ENCODE data around the gene FRY. TPM values are rescaled to one million over a fixed set of nuclear protein-coding genes. Genes with fewer than 3 reads are reported as not detected.

The FRY gene
- total RNA-seq, 1 donor from 2014 or later: 88.8 TPM

DNA sequence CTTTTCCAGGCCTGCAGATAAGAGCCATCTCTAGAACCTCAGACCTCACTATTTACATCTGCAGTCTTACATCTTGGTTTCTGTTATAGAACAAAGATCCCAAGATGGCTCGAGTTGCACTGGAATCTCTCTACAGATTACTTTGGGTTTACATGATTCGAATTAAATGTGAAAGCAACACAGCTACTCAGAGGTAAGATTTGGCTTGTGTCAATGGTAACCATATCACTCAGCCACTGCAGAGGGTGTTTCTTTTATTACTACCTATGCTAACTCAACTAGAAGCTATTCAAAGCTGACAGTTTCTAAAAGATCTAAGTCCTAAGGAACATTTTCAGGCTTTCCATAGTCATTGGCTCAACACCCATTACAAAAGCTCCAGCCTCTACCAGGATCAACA, 115.6 kb downstream of the FRY start:
- DNase-seq (ENCODE audit: low spot score) (no peak), ATAC-seq (no peak)
- intact Hi-C loops (cut with DNase I): no loop called here

DNA sequence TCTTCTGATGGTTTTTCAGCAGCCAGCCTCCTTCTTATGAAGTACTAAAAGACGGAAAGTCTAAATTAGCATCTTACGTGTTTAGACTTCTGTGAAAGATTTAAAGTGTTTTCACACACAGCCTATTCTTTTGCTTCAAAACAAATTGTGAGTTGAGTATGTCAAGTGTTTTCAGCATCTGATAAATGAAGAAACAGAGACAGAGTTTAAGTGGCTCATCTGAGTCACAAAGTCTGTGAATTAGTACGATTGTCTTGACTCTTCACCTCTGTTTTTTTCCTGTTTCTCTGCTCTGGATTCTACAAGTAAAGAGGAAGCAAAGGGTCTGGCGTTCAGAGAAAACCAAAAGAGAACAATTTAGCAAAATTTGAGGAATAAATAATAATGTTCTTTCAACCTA, 116.4 kb downstream of the FRY start:
- no peak for ATAC-seq
- intact Hi-C loops (cut with DNase I): no loop called here
- DNase-seq (ENCODE audit: low spot score): no peak

DNA sequence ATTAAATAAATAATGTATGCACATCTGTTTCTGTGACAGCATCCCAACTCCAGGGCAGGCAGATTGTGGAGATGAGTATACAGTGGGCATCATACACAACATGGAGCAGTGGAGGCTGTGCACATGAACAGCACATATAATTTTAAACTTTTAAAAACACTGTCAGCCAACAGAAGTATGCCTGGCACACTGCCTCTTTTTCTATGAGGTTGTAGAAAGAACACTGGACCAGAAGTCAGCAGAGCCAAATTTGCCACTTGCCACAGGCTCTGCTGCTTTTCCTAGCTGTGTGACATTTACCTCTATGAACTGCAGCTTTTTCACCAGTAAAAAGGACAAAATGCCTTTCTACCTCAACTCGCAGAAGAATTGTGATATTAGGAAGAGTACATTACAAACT, 118.7 kb downstream of the FRY start:
- ATAC-seq (peak; percentile 60), DNase-seq (ENCODE audit: low spot score) (no peak)
- intact Hi-C loops (cut with DNase I): no loop called here

DNA sequence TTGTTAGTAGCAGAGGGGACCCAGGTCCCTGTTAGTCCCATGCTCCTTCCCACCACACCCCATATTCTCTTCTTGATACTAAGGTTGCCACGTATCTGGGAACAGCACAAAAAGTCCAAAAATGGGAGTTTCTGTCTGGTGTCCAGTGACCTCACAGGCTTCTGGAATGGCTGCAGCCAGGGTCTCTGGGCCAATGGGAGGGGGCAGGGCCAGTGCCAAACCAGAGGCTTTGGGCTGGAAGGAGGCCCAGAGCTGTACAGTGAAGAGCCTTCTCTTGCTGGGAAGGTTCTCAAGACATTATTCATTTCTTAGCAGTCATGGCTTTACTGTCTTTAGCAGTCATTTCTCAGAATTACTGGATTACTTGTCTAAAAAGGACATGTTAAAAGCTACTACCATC, 119.2 kb downstream of the FRY start:
- intact Hi-C loops (cut with DNase I): no loop called here
- peak; percentile 80 for DNase-seq (ENCODE audit: low spot score)
- ATAC-seq: peak; percentile 98

DNA sequence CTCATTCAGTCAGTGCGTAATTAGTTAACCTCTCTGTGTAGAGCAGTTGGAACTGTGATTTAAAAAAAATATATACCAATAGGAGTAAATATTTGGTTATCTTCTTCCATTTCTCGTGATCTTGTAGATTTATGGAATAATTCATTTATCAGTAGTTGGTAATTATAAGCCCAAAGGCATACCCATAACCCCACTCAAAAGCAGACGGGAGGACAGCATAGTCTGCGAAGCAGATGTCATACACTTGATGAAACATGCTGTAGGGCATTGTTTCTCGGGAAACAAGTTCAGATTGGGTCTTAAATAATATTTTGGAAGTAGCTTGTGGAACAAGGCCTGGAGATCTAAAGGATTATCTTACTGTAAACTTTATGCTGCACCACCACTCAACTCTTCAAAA, 119.7 kb downstream of the FRY start:
- ATAC-seq: no peak
- intact Hi-C loops (cut with DNase I): no loop called here
- DNase-seq (ENCODE audit: low spot score): no peak

DNA sequence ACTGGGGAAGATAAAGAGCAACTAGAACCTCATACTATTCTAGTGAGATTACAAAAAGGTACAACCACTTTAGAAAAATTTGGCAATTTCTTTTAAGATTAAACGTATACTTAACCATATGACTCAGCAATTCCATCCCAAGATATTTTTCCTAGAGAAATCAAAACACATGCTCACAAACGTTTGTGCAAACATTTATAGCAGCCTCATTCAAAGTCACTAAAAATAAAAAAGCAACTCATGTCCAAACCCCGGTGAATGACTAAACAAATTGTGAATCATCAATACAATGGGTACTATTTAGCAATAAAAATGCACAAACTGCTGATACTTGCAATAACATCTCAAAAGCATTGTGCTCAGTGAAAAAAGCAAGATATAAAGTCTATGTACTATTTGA, 121.5 kb downstream of the FRY start:
- intact Hi-C loops (cut with DNase I): no loop called here
- DNase-seq (ENCODE audit: low spot score) (no peak), ATAC-seq (no peak)

DNA sequence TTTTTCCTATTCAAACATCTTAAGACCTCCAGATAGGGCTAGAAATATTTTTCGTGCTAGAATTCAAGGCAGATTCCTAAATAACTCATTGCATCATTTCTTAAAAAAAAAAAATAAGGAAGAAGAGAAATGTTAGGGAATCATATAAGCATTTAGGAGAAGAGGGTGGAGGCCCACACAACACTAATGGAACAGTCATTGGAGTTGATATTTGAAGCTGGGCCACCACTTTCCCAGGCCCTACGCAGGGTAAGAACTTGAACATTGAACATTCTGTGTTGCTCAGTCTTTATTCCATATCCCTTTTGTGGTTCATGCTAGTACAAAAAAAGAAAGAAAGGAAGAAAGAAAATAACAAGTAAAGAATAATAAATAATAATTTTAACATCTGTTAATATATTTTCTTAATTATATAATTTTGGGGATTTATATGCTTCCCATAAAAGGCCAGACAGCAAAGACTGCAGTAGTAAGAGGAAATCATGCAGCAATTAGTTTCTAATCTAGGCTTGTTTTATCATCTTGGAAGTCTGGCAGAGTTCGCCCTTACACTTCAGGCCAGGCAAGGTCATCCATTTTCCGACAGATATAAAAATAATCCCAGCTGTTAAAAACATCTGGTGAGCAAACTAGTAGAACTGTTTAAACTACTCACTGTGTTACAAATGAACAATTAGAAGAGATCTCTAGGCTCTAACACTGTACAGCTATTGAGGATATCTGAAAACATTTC, 127.7 kb downstream of the FRY start:
- intact Hi-C loops (cut with DNase I): no loop called here
- ATAC-seq (peak; percentile 26), DNase-seq (ENCODE audit: low spot score) (no peak)

DNA sequence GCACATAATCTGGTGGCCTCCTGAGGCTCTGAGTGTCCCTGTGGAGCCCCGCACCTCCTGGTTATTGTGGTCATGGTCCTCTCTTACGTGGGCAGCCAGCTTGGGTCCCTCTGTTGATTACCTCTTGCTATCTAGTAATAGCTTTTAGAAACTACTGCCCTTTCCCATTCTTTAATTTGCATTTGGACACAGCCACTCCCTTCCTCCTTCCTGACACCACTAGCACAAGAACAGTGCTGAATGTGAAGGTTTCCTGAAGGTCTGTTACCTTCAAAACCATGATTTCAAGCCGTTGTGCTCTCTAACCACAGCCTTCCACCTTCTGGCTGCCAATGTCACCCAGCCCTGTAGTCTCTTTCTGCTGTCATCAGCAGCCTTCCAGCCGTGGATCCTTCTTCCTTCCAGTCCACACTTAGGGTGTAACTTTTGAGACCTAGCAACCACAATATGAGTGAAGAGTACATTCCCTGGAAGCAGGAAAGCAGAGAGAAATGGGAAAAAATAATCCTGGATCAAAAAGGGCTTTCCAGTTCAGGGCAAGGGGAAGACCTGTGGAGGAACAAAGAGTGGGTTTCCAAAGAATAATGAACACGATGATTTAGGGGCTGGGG, 130.9 kb downstream of the FRY start:
- DNase-seq (ENCODE audit: low spot score) (no peak), ATAC-seq (no peak)
- intact Hi-C loops (cut with DNase I): no loop called here

DNA sequence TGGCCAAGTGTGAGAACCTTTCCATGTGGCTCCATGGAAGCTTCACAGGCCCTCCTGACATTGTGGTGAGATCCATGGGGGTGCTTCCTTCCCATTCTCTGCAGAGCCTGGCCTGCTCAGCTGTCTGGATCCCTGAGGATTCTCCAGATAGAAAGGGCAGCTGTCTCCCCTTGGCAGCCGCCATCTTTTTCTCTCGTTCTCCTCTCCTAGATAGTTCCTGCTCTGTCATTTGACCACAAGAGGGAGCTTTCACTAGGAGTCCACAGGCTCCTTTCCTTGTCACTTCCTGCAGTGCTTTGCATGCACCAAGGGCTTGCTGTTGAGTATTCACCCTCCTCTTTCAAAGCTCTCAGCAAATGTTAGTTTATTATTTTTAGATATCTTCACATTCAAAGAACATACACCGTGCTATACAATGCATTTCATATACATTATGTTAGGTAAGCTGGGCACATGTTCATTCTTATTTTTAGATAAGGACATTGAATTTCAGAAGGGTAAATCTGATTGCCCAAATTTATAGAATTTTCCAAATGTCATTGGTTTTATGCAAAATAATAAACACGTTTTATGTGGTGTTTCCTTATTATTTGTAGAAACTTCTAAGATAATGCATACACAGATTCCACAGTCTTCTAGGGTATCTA, 133.2 kb downstream of the FRY start:
- no peak for DNase-seq (ENCODE audit: low spot score)
- ATAC-seq: peak; percentile 51
- intact Hi-C loops (cut with DNase I): no loop called here

DNA sequence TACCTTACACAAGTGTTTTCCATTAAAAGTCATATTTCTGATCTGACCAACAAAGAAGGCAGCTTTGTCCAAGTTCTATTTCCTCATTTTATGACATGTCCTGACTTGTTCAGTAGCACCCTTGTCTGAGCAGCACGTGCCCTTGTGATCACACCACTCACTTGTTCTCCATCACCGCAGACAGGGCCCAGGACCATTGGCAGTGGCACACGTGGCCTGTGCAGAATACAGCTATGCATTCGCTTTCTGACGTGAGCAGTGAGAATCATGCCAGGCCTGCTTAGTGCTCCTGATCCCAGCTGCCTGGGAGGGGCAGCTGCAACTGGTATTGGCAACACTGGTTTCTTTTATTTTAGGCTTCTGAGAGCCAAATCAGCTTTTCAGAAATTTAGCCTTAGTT, 134.2 kb downstream of the FRY start:
- peak; percentile 39 for ATAC-seq
- DNase-seq (ENCODE audit: low spot score): no peak
- intact Hi-C loops (cut with DNase I): no loop called here

DNA sequence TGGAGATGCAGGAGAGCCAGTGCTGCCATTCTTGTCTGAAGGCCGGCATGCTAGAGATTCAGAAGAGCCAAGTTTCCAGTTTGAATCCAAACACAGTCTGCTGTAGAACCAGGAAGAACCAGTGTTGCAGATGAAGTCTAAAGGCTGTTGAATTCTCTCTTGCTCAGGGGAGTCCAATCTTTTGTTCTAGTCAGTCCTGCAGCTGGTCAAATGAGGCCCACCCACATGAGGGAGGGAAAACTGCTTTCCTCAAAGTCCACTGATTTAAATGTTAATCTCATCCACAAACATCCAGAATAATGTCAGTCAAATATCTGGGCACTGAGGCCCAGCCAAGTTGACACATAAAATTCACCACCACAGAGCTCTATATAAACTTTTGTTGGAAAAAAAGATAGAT, 136.6 kb downstream of the FRY start:
- intact Hi-C loops (cut with DNase I): no loop called here
- ATAC-seq (no peak), DNase-seq (ENCODE audit: low spot score) (no peak)

DNA sequence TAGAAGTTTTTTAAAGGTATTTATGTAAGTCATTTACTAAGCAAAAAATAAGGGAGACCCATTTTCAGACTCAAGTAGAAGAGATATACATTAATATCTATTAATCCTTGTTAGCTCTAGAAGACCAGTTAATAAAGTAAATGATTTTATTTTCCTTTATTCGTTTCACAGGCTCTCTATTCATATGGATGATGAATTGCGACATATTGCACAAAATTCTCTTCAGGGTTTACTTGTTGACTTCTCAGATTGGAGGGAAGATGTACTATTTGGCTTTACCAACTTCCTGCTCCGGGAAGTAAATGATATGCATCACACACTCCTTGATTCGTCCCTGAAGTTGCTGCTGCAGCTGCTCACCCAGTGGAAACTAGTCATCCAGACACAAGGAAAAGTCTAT, 139.3 kb downstream of the FRY start:
- intact Hi-C loops (cut with DNase I): no loop called here
- no peak for ATAC-seq
- no peak for DNase-seq (ENCODE audit: low spot score)

DNA sequence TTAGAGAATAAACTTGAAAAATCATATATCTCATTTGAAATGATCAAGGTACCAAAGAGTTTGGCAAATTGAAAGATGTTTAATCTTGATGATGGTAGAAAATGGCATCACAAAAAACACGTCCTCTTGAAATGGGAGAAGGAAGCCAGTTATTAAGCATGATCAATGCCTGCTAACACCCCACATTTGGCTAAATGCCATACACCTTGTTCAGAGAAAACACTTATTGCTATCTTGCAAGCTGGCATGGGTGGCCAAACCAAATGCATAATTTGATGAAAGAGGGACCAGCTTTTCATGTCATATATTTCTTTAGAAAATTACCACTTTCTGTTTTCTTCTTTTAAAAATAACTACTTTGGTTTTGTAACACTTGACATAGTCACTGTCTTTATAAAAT, 142.3 kb downstream of the FRY start:
- no peak for ATAC-seq
- no peak for DNase-seq (ENCODE audit: low spot score)

DNA sequence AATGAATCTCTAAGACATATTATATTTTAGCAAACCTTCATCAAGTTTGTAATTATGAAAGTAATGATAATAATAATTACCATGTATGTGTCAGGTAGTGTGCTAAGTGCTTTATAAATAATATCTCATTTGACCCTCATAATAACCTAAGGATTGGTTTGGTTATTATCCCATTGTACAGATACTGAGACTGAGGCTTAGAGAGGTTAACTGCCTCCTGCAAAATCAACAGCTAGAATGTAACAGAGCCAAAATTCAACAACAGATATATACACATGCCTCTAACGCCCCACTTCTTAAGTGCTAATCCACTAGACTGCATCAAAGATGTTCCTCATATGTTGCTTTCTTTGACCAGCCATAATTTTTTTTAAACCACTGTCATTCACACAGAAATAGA, 142.8 kb downstream of the FRY start:
- ATAC-seq (no peak), DNase-seq (ENCODE audit: low spot score) (no peak)
- intact Hi-C loops (cut with DNase I): no loop called here

More for the DNA sequence above, 142.3 kb downstream of the FRY start:
- intact Hi-C loops (cut with DNase I): no loop called here

DNA sequence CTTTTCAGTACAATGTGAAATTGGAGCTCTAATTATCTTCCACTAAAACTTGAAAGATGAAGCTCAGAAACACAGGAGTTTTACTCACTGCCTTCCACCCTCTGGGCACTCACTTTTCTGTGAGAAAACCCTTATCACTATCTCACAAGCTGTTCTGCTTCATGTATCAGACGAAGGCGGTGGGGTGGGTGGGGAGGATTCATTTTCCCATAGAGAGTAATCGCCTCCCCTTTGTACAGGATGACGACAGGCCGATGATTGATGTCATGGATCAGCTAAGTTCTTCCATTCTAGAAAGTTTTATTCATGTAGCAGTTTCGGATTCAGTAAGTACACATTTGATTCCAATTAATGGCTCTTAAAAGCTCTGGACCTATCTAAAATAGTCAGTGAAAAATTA, 143.7 kb downstream of the FRY start:
- ATAC-seq (no peak), DNase-seq (ENCODE audit: low spot score) (no peak)
- intact Hi-C loops (cut with DNase I): no loop called here

DNA sequence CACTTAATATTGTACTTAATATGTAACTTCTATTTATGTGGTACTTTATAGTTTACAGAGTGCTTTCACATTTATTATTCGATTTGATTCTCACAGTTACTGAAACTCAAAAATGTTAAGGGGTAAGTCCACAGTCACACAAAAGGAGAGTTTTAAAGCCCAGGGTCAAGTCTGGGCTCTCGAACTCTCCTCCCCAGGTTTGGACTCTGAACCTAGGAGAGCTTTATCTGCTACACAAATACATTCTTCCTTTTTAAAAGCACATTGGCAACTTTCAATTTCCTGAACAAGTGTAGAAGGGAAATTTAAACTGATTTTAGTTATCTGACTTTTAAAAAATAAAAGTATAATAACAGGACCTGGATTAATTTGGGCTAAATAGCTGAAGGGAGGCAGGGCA, 144.4 kb downstream of the FRY start:
- DNase-seq (ENCODE audit: low spot score) (no peak), ATAC-seq (no peak)
- intact Hi-C loops (cut with DNase I): no loop called here

DNA sequence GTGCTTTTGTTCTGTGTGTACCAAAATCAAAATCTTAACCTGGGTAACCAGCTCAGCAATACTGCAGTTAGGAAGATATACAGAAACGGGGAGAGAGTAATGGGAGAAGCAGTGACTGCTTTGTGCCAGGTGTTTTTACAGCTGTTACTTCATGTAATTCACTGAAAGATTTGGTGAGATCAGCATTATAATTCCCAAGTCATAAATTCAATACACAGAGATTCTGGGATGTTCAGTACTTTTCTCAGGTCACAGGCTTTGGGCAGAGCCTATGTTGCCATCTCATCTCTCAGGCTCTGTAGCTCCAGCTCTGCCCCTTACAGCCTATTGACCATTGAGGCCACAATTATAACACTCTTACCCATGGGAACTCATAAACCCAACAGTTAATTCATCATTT, 145.1 kb downstream of the FRY start:
- intact Hi-C loops (cut with DNase I): no loop called here
- ATAC-seq: no peak
- DNase-seq (ENCODE audit: low spot score): no peak

DNA sequence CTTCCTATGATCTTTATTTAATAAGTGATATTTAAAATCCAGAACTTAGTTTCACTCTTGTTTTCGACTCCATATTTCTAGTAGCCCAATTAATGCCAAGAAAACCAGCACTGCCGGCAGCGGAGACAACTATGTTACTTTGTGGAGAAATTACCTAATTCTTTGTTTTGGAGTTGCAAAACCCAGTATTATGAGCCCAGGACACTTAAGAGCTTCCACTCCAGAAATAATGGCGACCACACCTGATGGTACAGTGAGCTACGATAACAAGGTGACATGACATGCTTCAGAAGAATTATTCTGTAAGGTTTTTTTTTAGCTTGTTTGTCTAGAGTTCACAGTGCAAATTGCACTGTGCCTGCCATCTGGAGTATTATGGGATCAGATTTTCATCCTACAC, 147.2 kb downstream of the FRY start:
- no peak for ATAC-seq
- intact Hi-C loops (cut with DNase I): no loop called here
- DNase-seq (ENCODE audit: low spot score): no peak

DNA sequence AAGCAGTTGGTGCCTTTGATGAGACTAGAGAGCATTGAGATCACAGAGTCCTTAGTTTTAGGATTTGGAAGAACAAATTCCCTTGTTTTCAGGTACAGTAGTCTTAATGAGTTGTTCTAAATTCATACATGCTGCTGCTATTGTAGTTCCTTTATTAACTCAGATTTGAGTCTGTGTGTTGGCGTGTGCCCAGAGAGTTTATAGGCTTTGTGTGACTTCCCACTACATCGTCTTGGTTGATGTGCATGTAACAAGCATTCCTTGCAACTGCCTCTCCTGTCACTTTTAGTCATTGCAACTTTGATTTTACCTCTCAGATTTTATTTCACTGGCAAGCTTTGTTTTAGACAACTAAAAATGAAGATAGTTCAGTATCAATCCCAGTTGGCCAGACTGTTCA, 148.1 kb downstream of the FRY start:
- DNase-seq (ENCODE audit: low spot score): no peak
- ATAC-seq: no peak
- intact Hi-C loops (cut with DNase I): no loop called here

DNA sequence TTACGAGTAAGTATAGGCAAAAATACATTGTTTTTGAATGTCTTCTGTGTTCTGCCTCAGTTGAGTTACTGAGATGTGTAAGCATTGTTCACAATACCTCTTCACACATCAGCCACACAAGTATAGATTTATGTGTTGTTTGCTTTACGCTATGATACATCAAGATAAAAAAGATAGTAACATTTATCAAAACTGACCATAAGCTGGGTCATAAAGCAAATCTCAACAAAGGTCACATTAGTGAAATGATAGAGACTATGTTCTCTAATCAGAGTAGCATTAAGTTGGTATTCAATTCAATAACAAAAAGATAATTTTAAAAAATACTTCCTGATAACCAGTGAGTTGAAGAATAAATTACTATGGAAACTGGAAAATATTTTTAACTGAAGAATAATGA, 156.1 kb downstream of the FRY start:
- no peak for ATAC-seq
- DNase-seq (ENCODE audit: low spot score): no peak
- intact Hi-C loops (cut with DNase I): no loop called here
